ENCODE results near the gene MMP14.
"Not testable (repeated sequence)": the region's sequence is repeated elsewhere in the genome, so short reads cannot be mapped to it uniquely, and the experiment has no call there.

The MMP14 gene

DNA sequence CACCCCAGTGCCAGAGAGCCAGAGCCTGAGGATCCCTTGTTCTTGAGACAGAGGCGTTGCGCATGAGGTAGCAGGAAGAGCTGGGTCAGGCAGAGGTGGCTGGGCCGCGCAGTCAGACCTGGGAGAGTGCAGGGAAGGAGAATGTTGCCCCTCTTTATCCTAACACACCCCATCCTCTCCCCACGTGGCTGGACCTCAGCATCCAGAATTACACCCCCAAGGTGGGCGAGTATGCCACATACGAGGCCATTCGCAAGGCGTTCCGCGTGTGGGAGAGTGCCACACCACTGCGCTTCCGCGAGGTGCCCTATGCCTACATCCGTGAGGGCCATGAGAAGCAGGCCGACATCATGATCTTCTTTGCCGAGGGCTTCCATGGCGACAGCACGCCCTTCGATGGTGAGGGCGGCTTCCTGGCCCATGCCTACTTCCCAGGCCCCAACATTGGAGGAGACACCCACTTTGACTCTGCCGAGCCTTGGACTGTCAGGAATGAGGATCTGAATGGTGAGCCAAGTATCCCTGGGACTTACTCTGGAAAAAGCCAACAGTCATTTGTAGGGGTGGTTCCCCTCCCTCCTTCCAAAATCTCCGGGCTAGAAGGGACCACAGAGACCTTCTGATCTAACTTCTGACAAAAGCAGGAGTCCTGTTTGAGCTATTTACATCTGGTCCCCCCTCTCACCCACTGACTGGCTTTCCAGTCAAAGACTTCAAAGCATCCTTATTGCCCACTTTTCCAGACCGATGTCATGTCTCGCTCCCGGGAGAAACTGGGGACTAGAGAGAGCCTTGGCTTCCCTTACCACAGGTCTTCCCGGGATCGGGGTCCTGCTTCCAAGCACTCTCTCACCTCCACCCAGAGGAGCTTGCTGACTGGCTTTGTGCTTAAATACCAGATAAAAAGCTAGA, 6.1 kb downstream of the MMP14 start:
- no peak for DNase-seq (ENCODE audit: low read depth in 2 of 2)

DNA sequence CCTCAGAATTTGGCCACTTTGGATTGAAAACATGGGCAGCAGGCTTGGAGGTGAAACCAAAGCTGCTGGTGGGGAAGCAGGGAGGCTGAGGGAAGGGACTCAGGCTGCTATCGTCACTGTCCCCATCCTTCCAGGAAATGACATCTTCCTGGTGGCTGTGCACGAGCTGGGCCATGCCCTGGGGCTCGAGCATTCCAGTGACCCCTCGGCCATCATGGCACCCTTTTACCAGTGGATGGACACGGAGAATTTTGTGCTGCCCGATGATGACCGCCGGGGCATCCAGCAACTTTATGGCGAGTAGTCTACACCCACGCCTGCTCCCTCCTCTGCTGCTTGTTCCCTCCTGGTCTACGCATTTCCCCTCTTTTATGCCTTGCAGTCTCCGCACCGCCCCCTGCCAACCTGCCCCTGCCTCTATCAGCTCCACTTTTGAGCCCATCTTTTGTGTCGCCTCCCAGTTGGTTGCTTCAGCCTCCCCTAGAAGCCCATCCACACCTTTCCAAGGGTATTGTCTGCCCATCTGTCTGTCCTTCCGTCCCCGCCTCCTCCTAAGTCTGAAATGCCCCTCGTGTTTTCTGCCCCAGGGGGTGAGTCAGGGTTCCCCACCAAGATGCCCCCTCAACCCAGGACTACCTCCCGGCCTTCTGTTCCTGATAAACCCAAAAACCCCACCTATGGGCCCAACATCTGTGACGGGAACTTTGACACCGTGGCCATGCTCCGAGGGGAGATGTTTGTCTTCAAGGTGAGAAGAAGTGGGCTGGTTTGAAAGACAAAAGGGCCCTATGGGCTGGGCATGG, 6.9 kb downstream of the MMP14 start:
- no peak for DNase-seq (ENCODE audit: low read depth in 2 of 2)

DNA sequence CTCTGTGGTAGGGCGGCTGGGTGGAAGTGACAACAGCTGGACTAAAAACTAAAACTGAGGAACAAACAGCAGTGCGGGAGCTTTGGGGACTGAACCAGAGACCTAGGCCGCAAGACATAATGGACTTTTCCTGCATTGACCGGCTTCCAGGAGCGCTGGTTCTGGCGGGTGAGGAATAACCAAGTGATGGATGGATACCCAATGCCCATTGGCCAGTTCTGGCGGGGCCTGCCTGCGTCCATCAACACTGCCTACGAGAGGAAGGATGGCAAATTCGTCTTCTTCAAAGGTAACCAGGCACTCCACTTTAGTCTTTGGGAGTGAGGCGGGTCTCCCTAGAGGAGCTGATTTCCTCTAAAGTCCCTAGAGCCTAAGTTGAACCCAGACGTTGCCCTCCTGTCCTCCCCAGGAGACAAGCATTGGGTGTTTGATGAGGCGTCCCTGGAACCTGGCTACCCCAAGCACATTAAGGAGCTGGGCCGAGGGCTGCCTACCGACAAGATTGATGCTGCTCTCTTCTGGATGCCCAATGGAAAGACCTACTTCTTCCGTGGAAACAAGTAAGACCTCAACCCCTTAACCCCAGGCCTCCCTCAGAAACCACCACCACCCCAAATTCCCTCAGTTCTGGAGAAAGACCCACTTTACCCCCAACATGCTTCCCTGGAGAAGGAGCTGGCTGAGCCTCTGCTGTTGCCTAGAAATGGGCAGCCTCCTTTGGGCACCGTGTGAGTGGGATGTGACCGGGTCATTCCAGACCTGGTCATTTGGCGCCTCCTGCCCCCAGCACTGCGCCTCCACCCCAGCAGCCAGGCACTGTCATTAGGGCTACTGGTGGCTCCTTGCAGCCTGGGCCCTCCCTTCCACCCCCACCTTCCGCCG, 8.1 kb downstream of the MMP14 start:
- no peak for DNase-seq (ENCODE audit: low read depth in 2 of 2)

DNA sequence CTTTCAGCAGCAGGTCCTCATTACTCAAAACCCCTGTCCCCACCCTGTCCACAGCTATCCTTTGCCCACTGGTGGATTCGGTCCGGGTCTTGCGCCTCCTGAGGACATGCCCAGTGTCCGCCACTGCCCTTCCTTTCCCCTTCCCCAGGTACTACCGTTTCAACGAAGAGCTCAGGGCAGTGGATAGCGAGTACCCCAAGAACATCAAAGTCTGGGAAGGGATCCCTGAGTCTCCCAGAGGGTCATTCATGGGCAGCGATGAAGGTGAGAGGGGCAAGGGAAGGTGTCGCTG, 8.7 kb downstream of the MMP14 start:
- DNase-seq (ENCODE audit: low read depth in 2 of 2), result no peak

DNA sequence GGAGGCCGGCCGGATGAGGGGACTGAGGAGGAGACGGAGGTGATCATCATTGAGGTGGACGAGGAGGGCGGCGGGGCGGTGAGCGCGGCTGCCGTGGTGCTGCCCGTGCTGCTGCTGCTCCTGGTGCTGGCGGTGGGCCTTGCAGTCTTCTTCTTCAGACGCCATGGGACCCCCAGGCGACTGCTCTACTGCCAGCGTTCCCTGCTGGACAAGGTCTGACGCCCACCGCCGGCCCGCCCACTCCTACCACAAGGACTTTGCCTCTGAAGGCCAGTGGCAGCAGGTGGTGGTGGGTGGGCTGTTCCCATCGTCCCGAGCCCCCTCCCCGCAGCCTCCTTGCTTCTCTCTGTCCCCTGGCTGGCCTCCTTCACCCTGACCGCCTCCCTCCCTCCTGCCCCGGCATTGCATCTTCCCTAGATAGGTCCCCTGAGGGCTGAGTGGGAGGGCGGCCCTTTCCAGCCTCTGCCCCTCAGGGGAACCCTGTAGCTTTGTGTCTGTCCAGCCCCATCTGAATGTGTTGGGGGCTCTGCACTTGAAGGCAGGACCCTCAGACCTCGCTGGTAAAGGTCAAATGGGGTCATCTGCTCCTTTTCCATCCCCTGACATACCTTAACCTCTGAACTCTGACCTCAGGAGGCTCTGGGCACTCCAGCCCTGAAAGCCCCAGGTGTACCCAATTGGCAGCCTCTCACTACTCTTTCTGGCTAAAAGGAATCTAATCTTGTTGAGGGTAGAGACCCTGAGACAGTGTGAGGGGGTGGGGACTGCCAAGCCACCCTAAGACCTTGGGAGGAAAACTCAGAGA, 9.6 kb downstream of the MMP14 start:
- no peak for DNase-seq (ENCODE audit: low read depth in 2 of 2)

DNA sequence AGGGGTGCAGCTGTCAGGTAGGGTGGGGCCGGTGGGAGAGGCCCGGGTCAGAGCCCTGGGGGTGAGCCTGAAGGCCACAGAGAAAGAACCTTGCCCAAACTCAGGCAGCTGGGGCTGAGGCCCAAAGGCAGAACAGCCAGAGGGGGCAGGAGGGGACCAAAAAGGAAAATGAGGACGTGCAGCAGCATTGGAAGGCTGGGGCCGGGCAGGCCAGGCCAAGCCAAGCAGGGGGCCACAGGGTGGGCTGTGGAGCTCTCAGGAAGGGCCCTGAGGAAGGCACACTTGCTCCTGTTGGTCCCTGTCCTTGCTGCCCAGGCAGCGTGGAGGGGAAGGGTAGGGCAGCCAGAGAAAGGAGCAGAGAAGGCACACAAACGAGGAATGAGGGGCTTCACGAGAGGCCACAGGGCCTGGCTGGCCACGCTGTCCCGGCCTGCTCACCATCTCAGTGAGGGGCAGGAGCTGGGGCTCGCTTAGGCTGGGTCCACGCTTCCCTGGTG, 10.5 kb downstream of the MMP14 start:
- DNase-seq (ENCODE audit: low read depth in 2 of 2), result no peak

DNA sequence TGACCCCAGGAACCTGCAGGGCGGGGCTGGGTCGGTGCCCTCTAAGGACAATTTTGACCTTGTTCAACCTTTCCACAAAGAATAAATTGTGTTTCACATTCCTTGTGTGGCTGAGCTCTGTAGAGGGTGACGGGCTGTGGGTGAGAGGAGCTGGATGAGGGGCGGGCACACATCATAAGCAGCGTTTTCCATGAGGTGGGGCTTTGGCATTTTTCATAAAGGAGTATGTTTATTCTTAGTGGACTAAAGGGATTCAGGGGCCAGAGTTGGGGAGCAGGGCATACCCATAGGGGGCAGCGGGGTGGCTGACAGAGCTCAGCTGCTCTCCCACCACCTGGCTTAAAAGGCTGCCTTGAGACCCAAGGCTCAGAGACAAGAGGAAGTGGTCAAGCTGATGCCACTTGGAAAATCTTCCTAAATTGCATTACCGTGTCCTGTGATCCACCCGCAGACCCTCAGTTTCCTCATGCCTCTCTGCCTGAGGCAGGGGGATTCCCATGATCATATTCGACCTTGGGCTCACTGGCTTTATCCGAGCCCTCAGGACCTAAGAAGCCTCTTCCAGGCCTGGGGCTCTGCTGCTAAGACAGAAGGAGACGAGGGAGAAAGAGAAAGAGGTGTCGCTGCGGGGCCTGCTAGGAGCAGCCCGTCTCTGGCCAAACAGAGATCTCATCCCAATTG, 11.4 kb downstream of the MMP14 start:
- no peak for DNase-seq (ENCODE audit: low read depth in 2 of 2)

DNA sequence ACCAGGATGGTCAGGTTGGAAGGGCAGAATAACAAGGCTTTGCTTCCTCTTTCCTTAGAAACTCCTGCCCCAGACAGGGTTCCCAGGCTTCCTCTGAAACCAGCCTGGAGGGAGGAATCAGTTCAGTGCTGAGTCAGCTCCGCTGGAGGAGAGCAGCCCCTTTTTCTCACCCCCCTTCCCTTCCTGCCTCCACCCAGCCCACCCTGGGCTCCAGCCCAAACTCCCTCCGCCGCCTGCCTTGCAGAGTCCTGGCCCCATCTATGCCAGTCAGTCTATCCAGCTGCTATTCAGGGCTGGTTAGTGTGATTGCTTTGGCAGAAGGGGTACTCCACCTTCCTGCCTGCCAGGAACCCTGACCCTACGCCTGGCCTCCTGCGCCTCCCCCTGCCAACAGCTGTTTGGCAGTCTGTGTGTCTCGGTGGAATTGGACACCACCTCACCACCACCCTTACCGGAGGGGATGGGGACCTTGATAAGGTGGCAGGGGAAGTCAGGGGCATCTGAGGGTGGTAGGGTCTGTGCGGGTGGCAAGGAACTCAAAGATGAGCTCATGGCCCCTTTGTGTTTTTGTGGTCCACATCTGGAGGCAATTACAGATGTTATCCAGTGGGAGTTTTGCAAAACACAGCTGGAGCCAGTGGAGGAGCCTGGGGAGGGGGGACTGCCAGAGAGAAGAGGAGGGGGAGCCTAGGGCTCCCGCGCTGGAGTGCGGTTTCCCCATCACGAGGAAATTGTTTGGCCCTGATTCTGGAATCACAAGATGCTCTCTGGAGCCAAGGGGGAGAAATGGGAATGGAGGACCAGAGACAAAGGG, 12.2 kb downstream of the MMP14 start:
- no peak for DNase-seq (ENCODE audit: low read depth in 2 of 2)

DNA sequence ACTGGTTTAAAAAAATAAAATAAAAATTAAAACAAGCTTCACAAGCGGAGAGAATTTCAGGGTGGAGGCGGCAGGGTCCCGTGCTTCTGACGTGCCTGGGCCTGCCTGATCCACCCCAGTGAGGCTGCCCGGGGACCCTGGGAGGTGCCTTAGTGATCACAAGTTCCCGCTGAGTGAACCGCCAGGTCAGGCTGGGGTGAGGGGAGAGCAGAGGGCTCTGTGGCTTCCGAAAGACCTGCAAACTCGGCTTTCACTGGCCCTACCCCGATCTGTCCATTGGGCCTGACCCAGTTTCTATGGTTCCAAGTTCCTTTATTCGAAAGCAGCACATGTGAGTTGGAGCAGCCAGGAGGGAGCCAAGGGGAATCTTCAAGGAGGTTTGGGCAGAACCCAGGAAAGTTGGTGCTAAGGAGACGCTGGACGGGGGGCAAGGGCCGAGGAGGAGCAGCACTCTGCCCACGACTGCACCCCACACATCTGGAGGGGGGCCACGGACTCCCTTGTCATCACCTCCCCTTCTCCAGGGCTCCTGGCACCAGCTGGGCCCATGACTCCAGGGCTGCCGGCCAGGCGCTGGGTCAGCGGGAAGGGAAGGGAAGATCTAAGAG, 12.9 kb downstream of the MMP14 start:
- DNase-seq (ENCODE audit: low read depth in 2 of 2), result no peak

DNA sequence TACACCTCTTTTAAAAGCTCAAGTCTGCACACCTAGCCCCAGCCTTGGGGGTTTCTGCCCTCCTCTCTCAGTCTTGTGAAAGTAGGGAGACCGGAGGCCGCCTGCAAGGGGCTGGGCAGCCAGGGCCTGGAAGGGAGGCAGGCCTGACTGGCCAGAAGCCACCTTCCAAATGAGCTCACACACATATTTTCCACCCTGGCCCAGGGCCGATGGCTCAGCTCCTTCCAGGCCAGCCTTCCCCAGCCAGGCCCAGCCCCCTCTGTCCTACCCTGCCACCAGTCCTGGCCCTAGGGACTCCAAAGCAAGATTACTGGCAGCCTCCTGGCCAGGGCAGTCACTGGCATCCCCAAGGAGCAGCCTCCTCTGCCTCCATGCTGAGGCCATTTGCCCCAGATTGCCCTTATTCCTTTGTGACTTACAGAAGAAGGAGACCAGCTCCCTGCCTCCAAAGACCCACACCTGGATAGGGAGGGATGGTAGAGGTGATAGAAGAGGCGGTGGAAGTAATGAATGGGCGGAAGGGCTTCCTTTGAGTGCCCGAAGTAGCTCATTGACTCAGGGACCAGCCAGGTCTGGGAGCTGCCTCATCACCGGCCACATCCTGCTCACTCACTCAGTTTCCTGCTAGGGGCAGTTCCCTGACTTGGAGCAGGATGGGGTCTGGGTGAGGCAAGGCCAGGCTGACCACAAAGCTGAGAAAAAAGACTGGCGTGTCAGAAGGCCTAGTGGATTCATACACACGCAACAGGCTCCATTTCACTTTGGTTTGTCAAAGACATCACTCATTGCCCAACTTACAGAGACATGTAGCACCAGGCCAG, 14.8 kb downstream of the MMP14 start:
- no peak for DNase-seq (ENCODE audit: low read depth in 2 of 2)

DNA sequence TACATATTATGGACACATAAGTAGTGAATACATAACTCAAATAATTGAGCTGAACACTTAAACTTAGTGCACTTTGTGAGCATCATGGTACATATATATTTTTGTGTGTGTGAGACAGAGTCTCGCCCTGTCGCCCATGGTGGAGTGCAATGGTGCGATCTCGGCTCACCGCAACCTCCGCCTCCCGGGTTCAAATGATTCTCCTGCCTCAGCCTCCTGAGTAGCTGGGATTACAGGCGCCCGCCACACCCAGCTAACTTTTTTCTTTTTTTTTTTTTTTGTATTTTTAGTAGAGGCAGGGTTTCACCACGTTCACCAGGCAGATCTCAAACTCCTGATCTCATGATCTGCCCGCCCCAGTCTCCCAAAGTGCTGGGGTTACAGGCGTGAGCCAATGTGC, 15.8 kb downstream of the MMP14 start:
- not testable (repeated sequence) for DNase-seq (ENCODE audit: low read depth in 2 of 2)

DNA sequence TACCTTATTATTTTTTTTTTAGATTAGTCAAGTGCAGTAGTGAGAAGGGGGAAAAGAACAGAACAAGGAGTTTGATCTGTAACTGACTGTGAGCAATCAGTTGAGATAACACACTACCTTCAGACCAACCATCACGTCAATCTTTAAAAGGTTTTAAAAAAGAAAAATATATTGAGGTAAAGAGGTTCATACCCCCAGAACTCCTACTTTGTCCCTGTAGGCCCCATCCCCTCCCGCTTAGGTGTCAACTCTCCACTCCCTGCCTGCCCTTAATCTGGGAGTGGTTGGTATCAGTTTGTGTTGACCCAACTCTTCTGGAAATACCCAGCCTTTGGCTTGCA, 16.2 kb downstream of the MMP14 start:
- no peak for DNase-seq (ENCODE audit: low read depth in 2 of 2)

DNA sequence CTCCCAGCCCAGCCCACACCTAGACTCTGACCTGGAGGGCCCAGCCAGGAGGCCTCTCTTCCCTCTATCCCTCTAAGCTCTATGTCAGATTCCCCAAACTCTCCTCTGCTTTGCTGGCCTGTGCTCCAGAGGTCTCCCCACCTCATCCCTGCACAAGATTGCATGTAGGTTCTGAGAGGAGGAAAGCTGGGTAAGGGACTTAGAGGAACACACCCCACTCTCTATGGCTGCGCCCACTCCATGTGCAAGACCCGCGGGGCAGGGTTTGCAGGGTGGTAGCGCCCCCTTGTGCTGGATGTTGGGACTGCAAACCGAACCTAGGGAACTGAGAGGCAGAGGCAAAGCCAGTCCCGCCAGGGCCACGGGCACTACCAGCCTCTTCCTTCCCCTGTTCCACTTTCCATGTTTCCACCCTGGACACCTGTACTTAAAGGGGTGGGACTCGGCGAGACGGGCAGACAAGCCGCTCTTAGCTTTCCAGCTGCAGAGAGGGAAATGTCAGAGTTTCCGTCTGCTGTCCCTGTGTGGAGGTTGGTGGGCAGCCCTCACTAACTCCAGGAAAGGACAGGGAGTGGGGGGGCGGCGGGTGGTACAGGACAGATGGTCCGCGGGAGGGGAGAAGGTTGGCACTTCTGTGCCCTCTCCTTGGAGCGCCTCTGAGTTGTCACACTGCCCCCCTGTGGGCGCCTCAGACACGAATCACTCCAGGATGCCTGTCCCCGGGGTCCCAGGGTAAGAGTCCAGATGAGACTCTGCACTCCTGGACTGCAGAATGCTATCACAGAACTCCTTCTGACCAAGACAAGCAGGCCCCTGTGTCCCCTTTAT, 16.8 kb downstream of the MMP14 start:
- DNase-seq (ENCODE audit: low read depth in 2 of 2), result peak; percentile 83 to 96

DNA sequence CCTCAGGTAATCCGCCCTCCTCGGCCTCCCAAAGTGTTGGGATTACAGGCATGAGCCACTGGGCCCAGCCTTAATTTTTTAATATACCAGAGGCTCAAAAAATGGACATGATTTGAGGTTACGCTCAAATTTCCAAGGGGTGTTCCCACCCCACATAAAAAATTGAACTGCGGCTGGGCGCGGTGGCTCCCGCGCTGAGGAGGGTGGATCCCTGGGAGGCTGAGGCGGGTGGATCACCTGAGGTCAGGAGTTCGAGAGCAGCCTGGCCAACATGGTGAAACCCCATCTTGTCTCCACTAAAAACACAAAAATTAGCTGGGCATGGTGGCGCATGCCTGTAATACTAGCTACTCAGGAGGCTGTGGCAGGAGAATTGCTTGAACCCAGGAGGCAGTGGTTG, 17.9 kb downstream of the MMP14 start:
- DNase-seq (ENCODE audit: low read depth in 2 of 2), result not testable (repeated sequence)

DNA sequence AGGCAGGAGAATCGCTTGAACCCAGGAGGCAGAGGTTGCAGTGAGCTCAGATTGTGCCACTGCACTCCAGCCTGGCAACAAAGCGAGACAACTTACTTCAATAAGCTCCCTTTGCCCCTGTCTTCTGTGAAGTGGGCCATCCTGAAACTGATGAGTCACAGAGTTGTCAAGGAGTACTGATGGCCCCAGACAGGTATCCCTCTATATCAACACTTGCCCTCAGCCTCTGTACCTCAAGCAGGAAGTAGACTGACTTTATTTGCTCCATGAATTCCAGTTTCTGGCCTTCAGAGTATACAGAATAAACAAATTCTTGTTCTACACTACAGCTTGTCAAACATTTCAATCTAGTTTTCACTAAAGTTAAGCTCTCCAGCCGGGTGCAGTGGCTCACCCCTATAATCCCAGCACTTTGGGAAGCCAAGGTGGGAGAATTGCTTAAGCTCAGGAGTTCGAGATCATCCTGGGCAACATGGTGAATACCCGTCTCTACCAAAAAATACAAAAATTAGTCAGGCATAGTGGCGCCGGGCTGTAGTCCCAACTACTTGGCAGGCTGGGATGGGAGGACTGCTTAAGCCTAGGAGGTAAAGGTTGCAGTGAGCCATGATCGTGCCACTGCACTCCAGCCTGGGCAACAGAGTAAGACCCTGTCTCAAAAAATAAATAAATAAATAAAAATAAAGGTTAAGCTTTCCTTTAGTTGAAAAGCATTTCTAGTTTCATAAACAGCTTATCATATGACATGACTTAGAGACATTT, 18.8 kb downstream of the MMP14 start:
- no peak for DNase-seq (ENCODE audit: low read depth in 2 of 2)

DNA sequence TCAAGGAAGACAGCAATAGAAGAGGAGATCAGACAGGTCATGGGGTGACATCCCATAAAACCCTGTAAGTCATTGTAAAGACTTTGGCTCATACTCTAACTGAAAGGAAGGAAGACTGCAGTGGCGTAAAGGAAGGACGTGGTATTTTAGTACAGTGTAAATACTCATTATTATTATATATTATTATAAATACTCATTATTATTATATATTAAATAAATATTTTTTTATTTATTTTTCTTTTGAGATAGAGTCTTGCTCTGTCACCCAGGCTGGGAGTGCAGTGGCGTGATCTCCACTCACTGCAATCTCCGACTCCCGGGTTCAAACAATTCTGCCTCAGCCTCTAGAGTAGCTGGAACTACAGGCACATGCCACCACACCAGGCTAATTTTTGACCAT, 20.0 kb downstream of the MMP14 start:
- DNase-seq (ENCODE audit: low read depth in 2 of 2), result no peak

DNA sequence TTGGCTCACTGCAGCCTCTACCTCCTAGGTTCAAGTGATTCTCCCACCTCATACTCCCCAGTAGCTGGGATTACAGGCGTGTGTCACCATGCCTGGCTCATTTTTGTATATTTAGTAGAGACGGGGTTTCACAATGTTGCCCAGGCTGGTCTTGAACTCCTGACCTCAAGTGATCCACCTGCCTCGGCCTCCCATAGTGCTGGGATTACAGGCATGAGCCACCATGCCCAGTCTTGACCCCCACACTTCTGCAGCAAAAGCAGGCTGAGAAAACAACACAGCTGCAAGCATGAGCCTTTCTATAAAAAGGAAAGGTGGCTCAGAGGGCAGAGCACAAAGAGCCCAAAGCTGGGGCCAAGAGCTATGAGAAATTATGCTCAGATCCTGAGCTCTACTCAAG, 24.0 kb downstream of the MMP14 start:
- DNase-seq (ENCODE audit: low read depth in 2 of 2), result not testable (repeated sequence)
